ENCODE results near the gene FAH.

FAH gene

DNA sequence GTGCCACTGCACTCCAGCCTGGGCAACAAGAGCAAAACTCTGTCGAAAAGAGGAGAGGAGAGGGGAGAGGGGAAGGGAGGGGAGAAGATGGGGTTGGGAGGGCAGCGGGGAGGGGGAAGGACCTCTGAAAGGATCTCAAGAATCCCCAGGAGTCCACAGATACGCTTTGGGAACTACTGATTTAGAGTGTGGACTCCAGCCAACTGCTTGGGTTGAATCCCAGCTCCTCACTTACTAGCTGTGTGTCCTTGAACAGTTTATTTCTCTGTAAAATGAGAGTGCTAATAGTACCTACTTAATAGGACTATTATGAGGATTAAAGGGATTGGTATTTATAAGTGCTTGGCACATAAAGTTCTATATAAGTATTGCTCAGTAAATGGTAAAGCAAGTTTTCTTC is 45.0 kb upstream of the FAH start:
- TF ChIP-seq MYC (IDR thresholded peaks at IDR 0.05; ENCODE audit: low read depth, low read length), result no peak
- TF ChIP-seq POLR2A (IDR thresholded peaks at IDR 0.05; ENCODE audit: extremely low read depth, insufficient read length), result no peak
- TF ChIP-seq, protein P1, sequence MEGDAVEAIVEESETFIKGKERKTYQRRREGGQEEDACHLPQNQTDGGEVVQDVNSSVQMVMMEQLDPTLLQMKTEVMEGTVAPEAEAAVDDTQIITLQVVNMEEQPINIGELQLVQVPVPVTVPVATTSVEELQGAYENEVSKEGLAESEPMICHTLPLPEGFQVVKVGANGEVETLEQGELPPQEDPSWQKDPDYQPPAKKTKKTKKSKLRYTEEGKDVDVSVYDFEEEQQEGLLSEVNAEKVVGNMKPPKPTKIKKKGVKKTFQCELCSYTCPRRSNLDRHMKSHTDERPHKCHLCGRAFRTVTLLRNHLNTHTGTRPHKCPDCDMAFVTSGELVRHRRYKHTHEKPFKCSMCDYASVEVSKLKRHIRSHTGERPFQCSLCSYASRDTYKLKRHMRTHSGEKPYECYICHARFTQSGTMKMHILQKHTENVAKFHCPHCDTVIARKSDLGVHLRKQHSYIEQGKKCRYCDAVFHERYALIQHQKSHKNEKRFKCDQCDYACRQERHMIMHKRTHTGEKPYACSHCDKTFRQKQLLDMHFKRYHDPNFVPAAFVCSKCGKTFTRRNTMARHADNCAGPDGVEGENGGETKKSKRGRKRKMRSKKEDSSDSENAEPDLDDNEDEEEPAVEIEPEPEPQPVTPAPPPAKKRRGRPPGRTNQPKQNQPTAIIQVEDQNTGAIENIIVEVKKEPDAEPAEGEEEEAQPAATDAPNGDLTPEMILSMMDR (IDR thresholded peaks at IDR 0.05; ENCODE audit: low read depth, low read length), result no peak
- TF ChIP-seq, protein P2, sequence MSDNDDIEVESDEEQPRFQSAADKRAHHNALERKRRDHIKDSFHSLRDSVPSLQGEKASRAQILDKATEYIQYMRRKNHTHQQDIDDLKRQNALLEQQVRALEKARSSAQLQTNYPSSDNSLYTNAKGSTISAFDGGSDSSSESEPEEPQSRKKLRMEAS (IDR thresholded peaks at IDR 0.05; ENCODE audit: low read depth, low read length), result no peak

DNA sequence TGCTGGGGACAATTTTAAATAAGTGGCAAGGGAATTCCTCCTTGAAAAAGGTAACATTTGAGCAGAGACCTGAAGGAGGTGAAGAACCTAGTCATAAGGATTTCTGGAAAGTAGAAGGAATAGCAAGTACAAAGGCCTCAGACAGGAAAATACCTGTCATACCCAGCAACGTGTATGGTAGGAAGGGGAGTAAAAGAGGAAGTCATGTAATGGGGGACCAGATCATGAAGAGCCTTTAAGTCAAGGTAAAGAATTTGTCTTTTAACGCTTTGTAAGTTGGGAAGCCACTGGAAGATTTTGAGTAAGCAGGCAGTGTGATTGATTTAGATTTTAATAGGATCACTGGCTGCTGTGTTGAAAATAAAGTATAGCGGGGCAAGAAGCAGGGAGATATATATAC is 43.4 kb upstream of the FAH start:
- H3K4me3 ChIP-seq (ENCODE audit: low read depth, low read length), result no peak overlapping the region
- TF ChIP-seq, protein P1 (IDR thresholded peaks at IDR 0.05; ENCODE audit: low read depth, low read length), result no peak
- TF ChIP-seq POLR2A (IDR thresholded peaks at IDR 0.05; ENCODE audit: extremely low read depth, insufficient read length), result no peak
- TF ChIP-seq MYC (IDR thresholded peaks at IDR 0.05; ENCODE audit: low read depth, low read length), result no peak
- TF ChIP-seq, protein P2 (IDR thresholded peaks at IDR 0.05; ENCODE audit: low read depth, low read length), result no peak
- DNase-seq (ENCODE audit: low read depth), result peak; percentile 10

More for the DNA sequence above, 45.0 kb upstream of the FAH start:
- H3K4me3 ChIP-seq (ENCODE audit: low read depth, low read length), result no peak overlapping the region
- DNase-seq (ENCODE audit: low read depth), result no peak

DNA sequence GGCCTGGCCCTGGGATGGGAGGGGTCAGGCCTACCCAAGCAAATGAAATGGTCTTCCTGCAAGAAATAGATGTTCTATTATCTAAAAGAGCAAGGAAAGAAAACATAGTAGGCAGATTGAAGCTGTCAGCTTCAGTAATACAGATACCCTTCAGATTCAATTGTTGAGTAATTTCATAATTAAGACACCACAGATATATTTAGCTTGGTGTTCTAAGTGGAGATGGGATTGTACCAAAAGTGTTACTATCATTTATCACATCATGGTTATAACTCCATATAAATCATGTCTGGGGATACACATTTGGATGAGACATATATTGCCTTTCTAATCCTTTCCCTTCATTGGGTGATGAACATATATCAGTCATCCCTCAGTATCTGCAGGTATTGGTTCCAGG is 41.9 kb upstream of the FAH start:
- TF ChIP-seq, protein P1 (IDR thresholded peaks at IDR 0.05; ENCODE audit: low read depth, low read length), result no peak
- TF ChIP-seq, protein P2 (IDR thresholded peaks at IDR 0.05; ENCODE audit: low read depth, low read length), result no peak
- TF ChIP-seq POLR2A (IDR thresholded peaks at IDR 0.05; ENCODE audit: extremely low read depth, insufficient read length), result no peak
- no peak for TF ChIP-seq MYC (IDR thresholded peaks at IDR 0.05; ENCODE audit: low read depth, low read length)
- DNase-seq (ENCODE audit: low read depth), result no peak
- H3K4me3 ChIP-seq (ENCODE audit: low read depth, low read length), result no peak overlapping the region

DNA sequence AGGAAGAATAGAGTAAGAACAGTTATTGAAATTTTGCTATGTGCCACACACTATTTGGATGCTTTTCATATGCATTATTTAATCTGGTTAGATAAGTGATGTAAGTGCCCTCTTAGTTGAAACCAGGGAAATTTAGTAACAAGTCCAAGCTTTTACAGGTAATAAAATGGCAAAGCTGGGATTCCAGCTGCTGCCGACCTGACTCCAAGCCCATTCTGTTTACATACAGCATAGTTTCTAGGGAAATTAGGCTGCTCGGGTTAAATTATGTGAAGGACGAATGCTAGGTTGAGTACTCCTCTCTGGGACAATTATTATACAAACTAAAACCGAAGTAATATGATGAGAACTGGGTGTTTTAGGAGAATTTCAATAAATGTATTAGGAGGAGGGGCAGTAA is 38.7 kb upstream of the FAH start:
- H3K4me3 ChIP-seq (ENCODE audit: low read depth, low read length), result no peak overlapping the region
- no peak for DNase-seq (ENCODE audit: low read depth)
- TF ChIP-seq, protein P1 (IDR thresholded peaks at IDR 0.05; ENCODE audit: low read depth, low read length), result no peak
- TF ChIP-seq MYC (IDR thresholded peaks at IDR 0.05; ENCODE audit: low read depth, low read length) (no peak), POLR2A (IDR thresholded peaks at IDR 0.05; ENCODE audit: extremely low read depth, insufficient read length) (no peak)
- TF ChIP-seq, protein P2 (IDR thresholded peaks at IDR 0.05; ENCODE audit: low read depth, low read length), result no peak

DNA sequence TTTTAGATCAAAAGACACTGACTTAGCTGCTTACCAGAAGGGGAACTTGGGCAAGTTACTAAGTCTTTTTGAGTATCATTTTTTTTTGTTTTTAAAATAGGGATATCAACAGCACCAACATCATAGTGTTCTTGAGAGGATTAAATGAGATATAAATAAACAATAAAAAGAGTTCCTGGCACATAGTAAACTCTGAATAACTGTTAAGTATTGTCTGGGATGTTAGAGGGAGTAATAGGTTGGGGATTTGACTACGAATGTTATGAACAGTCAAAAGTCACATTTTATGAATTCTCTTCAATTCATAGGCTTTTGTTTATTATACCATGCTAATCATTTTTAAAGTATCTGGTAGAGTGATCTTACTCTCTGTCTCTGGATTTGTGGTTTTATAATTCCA is 37.8 kb upstream of the FAH start:
- no peak overlapping the region for H3K4me3 ChIP-seq (ENCODE audit: low read depth, low read length)
- DNase-seq (ENCODE audit: low read depth), result no peak
- TF ChIP-seq, protein P2 (IDR thresholded peaks at IDR 0.05; ENCODE audit: low read depth, low read length), result no peak
- TF ChIP-seq POLR2A (IDR thresholded peaks at IDR 0.05; ENCODE audit: extremely low read depth, insufficient read length) (no peak), MYC (IDR thresholded peaks at IDR 0.05; ENCODE audit: low read depth, low read length) (no peak)
- TF ChIP-seq, protein P1 (IDR thresholded peaks at IDR 0.05; ENCODE audit: low read depth, low read length), result no peak

DNA sequence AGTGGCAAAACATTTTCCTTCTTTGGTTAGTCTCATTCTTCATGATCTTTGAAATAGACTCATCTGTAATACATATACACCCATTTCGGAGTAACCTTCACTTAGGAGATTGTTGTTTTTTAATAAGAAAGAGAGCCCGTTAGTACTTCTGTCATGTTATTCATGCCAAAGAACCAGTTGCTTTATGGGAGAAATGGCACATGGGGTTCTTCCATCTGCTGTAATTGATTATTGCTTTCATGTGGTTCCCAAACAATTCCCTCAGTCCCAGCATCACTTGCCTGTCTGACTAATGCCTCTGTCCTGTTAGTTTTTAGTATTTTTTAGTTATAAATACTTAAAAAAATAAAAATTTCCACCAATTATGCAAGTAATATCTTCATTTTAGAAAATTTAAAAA is 33.8 kb upstream of the FAH start:
- DNase-seq (ENCODE audit: low read depth), result no peak
- no peak for TF ChIP-seq POLR2A (IDR thresholded peaks at IDR 0.05; ENCODE audit: extremely low read depth, insufficient read length)
- TF ChIP-seq, protein P1 (IDR thresholded peaks at IDR 0.05; ENCODE audit: low read depth, low read length), result no peak
- TF ChIP-seq, protein P2 (IDR thresholded peaks at IDR 0.05; ENCODE audit: low read depth, low read length), result no peak
- TF ChIP-seq MYC (IDR thresholded peaks at IDR 0.05; ENCODE audit: low read depth, low read length), result no peak
- H3K4me3 ChIP-seq (ENCODE audit: low read depth, low read length), result no peak overlapping the region
